Right lobe of liver (tissue), 4 donors: ENCODE data around the gene SLC35G2.

Experiments
- POLR2A ChIP-seq: fragments of 450-650 bp; IDR thresholded peaks from one replicate; pipeline ENCODE4 v1.6.1; 2017; ENCODE audit warnings: antibody characterized with exemption, mild to moderate bottlenecking
- TF ChIP-seq, protein P1 (sequence below), 4 donors: fragments of 200-600 bp in 3 of 4; fragments of 450-650 bp in 1 of 4; IDR thresholded peaks; one replicate each; pipeline versions ENCODE4 v1.5.1 to v1.8.0; 2016 to 2022; ENCODE audit warnings: antibody characterized with exemption in 4 of 4, mild to moderate bottlenecking in 2 of 4
- donor health status: DM: no; HTN: no; CAD: no.
- donor health status: DM: no; HTN: no; CAD: no.
- donor health status: DM: no; HTN: yes; CAD: no.

- TF ChIP-seq, protein P1, sequence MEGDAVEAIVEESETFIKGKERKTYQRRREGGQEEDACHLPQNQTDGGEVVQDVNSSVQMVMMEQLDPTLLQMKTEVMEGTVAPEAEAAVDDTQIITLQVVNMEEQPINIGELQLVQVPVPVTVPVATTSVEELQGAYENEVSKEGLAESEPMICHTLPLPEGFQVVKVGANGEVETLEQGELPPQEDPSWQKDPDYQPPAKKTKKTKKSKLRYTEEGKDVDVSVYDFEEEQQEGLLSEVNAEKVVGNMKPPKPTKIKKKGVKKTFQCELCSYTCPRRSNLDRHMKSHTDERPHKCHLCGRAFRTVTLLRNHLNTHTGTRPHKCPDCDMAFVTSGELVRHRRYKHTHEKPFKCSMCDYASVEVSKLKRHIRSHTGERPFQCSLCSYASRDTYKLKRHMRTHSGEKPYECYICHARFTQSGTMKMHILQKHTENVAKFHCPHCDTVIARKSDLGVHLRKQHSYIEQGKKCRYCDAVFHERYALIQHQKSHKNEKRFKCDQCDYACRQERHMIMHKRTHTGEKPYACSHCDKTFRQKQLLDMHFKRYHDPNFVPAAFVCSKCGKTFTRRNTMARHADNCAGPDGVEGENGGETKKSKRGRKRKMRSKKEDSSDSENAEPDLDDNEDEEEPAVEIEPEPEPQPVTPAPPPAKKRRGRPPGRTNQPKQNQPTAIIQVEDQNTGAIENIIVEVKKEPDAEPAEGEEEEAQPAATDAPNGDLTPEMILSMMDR (IDR thresholded peaks at IDR 0.05): no peak
- TF ChIP-seq POLR2A: no peak
Measured at GRCh38 chr3:136882571-136882970, 63.6 kb downstream of the SLC35G2 start.
